ENCODE results near the gene SPSB1.

Gene SPSB1

GRCh38 chr1:9300573-9300972 lies 7.9 kb downstream of the SPSB1 start:
- DNase-seq (ENCODE audit: low read depth): no peak

- DNase-seq (ENCODE audit: low read depth): no peak
Observed at GRCh38 chr1:9302745-9303524, 10.2 kb downstream of the SPSB1 start.

GRCh38 chr1:9303916-9304315 lies 11.2 kb downstream of the SPSB1 start:
- DNase-seq (ENCODE audit: low read depth): no peak

GRCh38 chr1:9305216-9305615 lies 12.5 kb downstream of the SPSB1 start:
- DNase-seq (ENCODE audit: low read depth): no peak

GRCh38 chr1:9306006-9306405 lies 13.3 kb downstream of the SPSB1 start:
- DNase-seq (ENCODE audit: low read depth): no peak

- no peak for DNase-seq (ENCODE audit: low read depth)
Observed at GRCh38 chr1:9307303-9307702, 14.6 kb downstream of the SPSB1 start.

- DNase-seq (ENCODE audit: low read depth): no peak
Observed at GRCh38 chr1:9308236-9308785, 15.6 kb downstream of the SPSB1 start.

GRCh38 chr1:9309080-9309479 lies 16.4 kb downstream of the SPSB1 start:
- no peak for DNase-seq (ENCODE audit: low read depth)

GRCh38 chr1:9309991-9310390 lies 17.3 kb downstream of the SPSB1 start:
- no peak for DNase-seq (ENCODE audit: low read depth)

GRCh38 chr1:9311029-9311428 lies 18.3 kb downstream of the SPSB1 start:
- no peak for DNase-seq (ENCODE audit: low read depth)

GRCh38 chr1:9311479-9311878 lies 18.8 kb downstream of the SPSB1 start:
- DNase-seq (ENCODE audit: low read depth): no peak

- no peak for DNase-seq (ENCODE audit: low read depth)
Observed at GRCh38 chr1:9312168-9312720, 19.6 kb downstream of the SPSB1 start.

GRCh38 chr1:9313576-9313975 lies 20.9 kb downstream of the SPSB1 start:
- no peak for DNase-seq (ENCODE audit: low read depth)

GRCh38 chr1:9314111-9314510 lies 21.4 kb downstream of the SPSB1 start:
- DNase-seq (ENCODE audit: low read depth): no peak

- no peak for DNase-seq (ENCODE audit: low read depth)
Observed at GRCh38 chr1:9314711-9315379, 22.2 kb downstream of the SPSB1 start.

- DNase-seq (ENCODE audit: low read depth): no peak
Observed at GRCh38 chr1:9315411-9316079, 22.9 kb downstream of the SPSB1 start.

- no peak for DNase-seq (ENCODE audit: low read depth)
Observed at GRCh38 chr1:9316080-9316444, 23.4 kb downstream of the SPSB1 start.

GRCh38 chr1:9316512-9316911 lies 23.8 kb downstream of the SPSB1 start:
- DNase-seq (ENCODE audit: low read depth): no peak

- DNase-seq (ENCODE audit: low read depth): no peak
Observed at GRCh38 chr1:9317072-9317471, 24.4 kb downstream of the SPSB1 start.

GRCh38 chr1:9317591-9318417 lies 25.1 kb downstream of the SPSB1 start:
- DNase-seq (ENCODE audit: low read depth): no peak

- DNase-seq (ENCODE audit: low read depth): no peak
Observed at GRCh38 chr1:9319208-9319788, 26.6 kb downstream of the SPSB1 start.

Measured in stimulated activated CD4-positive, alpha-beta T cell treated with anti-CD3 and anti-CD28 coated beads, Interleukin-2, amount 100 ng/mL, for 4 hours (primary cell).